KMS-11 (cell line): ENCODE measurements around the gene ISM2.

Experiments used
- H2AFZ ChIP-seq: fragments of 200-600 bp; sonication (generic); 2 replicates; pipeline ENCODE4 v1.6.1; 2016; ENCODE audit warnings: antibody characterized with exemption, mixed run types, low read depth
- H3K27ac ChIP-seq: fragments of 200-600 bp; sonication (generic); 2 replicates; pipeline ENCODE4 v1.6.1; 2016; ENCODE audit warnings: mild to moderate bottlenecking, mixed run types
- H3K27me3 ChIP-seq: fragments of 200-600 bp; sonication (generic); 2 replicates; pipeline ENCODE4 v1.6.1; 2017; ENCODE audit warnings: mild to moderate bottlenecking, low read depth, mixed run types, moderate library complexity; ENCODE audit not compliant: insufficient read depth
- H3K36me3 ChIP-seq: fragments of 200-600 bp; sonication (generic); 2 replicates; pipeline ENCODE4 v1.6.1; 2017; ENCODE audit warnings: mild to moderate bottlenecking, mixed run types; ENCODE audit not compliant: insufficient read depth
- H3K4me1 ChIP-seq: fragments of 200-600 bp; sonication (generic); 2 replicates; pipeline ENCODE4 v1.6.1; 2016; ENCODE audit warnings: mild to moderate bottlenecking, low read depth, mixed run types; ENCODE audit not compliant: poor library complexity, severe bottlenecking
- H3K4me2 ChIP-seq: fragments of 200-600 bp; sonication (generic); 2 replicates; pipeline ENCODE4 v1.7.0; 2016; ENCODE audit warnings: mild to moderate bottlenecking, mixed run types
- H3K4me3 ChIP-seq: fragments of 200-600 bp; sonication (generic); IDR thresholded peaks from 2 replicates; pipeline ENCODE4 v1.6.1; 2017; ENCODE audit warnings: low read depth, low read length, mixed read lengths; ENCODE audit not compliant: insufficient read depth
- H3K79me2 ChIP-seq: fragments of 200-600 bp; sonication (generic); 2 replicates; pipeline ENCODE4 v1.6.1; 2016; ENCODE audit warnings: low read depth, mixed run types; ENCODE audit not compliant: insufficient read depth
- H3K9ac ChIP-seq: fragments of 200-600 bp; sonication (generic); 2 replicates; pipeline ENCODE4 v1.6.1; 2016; ENCODE audit warnings: mild to moderate bottlenecking, mixed run types
- H4K20me1 ChIP-seq: fragments of 200-600 bp; sonication (generic); 2 replicates; pipeline ENCODE4 v1.6.1; 2016; ENCODE audit warnings: mild to moderate bottlenecking, mixed run types; ENCODE audit not compliant: insufficient read depth
- TF ChIP-seq, protein P1 (sequence below): fragments of 200-600 bp; sonication (generic); conservative IDR thresholded peaks from 2 replicates; pipeline ENCODE4 v1.6.1; 2017; ENCODE audit warnings: low read depth, mild to moderate bottlenecking, antibody characterized with exemption, low read length, moderate library complexity, mixed read lengths

The ISM2 gene

DNA sequence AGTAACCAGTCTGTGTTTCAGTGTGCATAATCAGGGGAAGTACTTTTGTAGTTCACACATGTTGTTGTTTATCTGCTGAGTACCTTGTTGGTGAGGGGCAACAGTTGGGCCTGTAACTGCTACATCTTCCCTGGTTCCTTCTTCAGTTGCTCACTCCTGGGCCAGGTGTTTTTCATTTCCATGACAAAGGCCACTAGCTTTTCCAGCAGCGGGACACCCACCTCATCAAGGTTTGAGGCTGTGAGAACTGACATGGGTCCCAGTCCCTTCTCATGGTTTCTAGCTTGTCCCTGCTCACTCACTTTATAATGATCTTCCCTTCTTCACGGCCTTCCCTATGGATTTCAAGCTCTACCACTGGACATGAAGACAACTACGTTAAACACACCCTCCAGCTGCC, 73.8 kb downstream of the ISM2 start:
- Histone ChIP-seq H3K27ac (no peak overlapping the region), H3K4me2 (no peak overlapping the region)

More for the DNA sequence above, 73.8 kb downstream of the ISM2 start:
- no peaks in the 10 kb centered on the region for H3K4me1 ChIP-seq
- H3K79me2 ChIP-seq: no peaks in the 10 kb centered on the region
- no peaks in the 10 kb centered on the region for H3K27me3 ChIP-seq
- H2AFZ ChIP-seq: no peak overlapping the region
- no peak overlapping the region for H3K9ac ChIP-seq
- H4K20me1 ChIP-seq: no peaks in the 10 kb centered on the region
- no peaks in the 10 kb centered on the region for H3K36me3 ChIP-seq
- H3K4me3 ChIP-seq: no peak overlapping the region
- TF ChIP-seq, protein P1, sequence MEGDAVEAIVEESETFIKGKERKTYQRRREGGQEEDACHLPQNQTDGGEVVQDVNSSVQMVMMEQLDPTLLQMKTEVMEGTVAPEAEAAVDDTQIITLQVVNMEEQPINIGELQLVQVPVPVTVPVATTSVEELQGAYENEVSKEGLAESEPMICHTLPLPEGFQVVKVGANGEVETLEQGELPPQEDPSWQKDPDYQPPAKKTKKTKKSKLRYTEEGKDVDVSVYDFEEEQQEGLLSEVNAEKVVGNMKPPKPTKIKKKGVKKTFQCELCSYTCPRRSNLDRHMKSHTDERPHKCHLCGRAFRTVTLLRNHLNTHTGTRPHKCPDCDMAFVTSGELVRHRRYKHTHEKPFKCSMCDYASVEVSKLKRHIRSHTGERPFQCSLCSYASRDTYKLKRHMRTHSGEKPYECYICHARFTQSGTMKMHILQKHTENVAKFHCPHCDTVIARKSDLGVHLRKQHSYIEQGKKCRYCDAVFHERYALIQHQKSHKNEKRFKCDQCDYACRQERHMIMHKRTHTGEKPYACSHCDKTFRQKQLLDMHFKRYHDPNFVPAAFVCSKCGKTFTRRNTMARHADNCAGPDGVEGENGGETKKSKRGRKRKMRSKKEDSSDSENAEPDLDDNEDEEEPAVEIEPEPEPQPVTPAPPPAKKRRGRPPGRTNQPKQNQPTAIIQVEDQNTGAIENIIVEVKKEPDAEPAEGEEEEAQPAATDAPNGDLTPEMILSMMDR: no peak
